Globus pallidus (tissue), 1 donor: ENCODE measurements around the gene CBX4.
"Not testable (repeated sequence)": the region's sequence is repeated elsewhere in the genome, so short reads cannot be mapped to it uniquely, and the experiment has no call there.

Experiments used
- DNase-seq: peaks from one replicate; pipeline ENCODE4 v3.0.0-alpha.2; 2015; ENCODE audit warnings: low spot score

The CBX4 gene

GRCh38 chr17:79859676-79860615 lies 20.7 kb upstream of the CBX4 start:
- no peak for DNase-seq

DNA sequence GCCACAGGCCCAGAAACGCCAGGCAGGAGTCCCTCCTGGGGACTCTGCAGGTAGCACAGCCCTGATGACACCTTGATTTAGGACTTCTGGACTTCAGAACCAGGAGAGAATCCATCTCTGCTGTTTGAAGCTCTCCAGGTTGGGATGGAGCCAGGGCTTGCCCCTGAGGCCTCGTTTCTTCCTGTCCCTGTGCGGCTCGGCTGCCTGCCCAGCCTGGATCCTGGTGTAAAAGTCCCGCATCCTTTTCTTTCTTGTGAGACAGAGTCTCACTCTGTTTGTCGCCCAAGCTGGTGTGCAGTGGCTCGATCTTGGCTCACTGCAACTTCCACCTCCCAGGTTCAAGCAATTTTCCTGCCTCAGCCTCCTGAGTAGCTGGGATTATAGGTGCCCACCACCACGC lies 17.9 kb upstream of the CBX4 start:
- DNase-seq: no peak

- DNase-seq: no peak
Observed at GRCh38 chr17:79855331-79856124, 16.3 kb upstream of the CBX4 start.

GRCh38 chr17:79854080-79855060 lies 15.1 kb upstream of the CBX4 start:
- DNase-seq: no peak

DNA sequence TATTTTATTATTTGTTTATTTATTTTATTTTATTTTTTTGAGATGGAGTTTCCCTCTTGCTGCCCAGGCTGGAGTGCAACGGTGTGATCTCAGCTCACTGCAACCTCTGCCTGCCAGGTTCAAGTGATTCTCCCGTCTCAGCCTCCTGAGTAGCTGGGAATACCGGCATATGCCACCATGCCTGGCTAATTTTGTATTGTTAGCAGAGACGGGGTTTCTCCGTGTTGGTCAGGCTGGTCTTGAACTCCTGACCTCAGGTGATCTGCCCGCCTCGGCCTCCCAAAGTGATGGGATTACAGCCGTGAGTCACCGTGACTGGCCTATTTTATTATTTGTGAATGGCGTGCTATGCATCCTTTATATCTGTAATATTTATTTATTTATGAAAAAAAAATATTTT lies 13.9 kb upstream of the CBX4 start:
- not testable (repeated sequence) for DNase-seq

DNA sequence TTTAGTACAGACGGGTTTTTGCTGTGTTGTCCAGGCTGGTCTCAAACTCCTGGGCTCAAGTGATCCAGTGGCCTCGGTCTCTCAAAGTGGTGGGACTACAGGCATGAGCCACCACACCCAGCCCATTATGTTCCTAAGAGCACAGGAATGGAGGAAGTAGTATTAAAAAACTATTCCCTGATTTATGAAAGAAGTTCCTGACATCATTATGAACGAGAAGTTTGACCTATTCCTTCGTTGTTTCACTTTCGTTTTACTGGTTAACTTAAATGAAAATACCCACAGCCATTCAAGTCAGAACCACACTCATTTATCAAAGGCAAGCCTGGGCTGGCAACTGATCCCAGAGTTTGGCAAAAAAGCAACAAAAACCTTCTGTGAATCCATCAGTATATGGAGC lies 13.5 kb upstream of the CBX4 start:
- no peak for DNase-seq

DNA sequence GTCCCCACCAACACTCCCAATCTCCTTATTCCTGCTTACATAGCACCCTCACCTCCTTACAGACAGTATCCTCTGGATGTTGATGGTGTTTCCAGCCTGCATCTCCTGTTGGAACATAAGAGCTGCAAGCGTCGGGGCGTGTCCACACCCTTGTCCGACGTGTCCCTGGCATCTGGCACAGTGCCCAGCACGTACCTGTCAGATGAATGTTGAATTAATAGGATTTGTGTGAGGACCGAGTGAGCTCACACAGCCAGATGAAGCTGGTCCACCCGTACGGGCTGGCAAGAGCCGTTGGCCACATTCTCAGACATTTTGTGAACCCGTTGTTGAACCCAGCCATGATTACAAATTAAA lies 12.2 kb upstream of the CBX4 start:
- DNase-seq: no peak

DNA sequence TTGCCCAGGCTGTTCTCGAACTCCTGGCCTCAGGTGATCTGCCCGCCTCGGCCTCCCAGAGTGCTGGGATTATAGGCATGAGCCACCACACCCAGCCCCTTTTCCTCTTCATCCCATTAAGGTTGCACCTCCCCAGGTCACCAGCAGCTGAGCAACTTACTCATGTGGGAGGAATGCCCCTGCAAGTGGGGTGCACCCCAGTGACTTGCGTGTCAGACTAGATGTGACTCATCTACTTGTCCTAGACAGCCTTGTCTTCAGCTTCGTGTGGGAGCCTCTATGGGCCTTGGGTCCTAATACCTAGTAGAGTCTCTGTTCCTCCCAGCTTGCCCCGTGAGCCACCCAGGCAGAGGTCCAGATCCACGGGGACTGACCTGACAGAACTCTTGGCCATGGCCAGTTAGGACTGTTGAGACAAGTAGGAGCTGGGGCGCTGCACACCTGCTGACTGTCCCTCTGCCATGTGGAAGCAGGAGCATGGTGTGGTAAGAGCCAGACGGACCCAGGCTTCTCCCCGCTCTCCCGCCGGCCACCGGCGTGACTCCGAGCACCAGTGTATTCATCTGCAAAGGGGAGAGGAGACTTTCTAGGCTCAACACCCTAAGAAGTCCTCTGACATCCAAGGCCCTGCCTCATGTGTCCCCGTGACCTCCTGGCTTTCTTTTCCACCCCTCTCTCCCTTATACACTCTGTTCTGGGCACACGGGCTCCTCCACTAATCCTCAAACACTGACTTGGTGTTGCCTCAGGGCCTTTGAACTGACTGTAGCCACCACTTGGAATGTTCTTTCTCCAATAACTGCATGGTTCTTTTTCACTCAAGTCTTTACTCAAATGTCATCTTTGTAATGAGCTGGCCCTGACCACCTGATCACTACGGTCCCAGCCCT lies 11.6 kb upstream of the CBX4 start:
- no peak for DNase-seq

DNA sequence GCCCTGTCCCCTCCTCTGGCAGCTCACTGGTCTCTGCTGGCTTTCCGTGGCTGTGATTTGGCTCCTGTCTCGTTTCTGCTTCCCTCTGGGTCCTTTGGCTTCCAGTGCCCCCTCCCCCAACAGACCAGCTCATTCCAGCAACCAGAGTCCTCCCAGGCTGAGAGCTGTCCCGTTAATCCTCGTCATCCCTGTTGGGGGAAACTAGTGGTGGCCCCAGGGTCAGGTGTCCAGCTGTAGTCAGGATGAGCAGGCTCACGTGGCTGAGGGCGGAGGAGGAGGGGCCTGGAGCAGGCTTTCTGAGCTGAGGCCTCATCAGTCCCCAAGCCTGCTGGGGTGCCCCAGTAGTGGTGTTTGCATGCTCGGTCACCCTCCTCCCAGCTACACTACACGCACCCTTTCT lies 10.7 kb upstream of the CBX4 start:
- DNase-seq: no peak

- no peak for DNase-seq
Observed at GRCh38 chr17:79848370-79848766, 9.1 kb upstream of the CBX4 start.

- no peak for DNase-seq
Observed at GRCh38 chr17:79847698-79848369, 8.6 kb upstream of the CBX4 start.

DNA sequence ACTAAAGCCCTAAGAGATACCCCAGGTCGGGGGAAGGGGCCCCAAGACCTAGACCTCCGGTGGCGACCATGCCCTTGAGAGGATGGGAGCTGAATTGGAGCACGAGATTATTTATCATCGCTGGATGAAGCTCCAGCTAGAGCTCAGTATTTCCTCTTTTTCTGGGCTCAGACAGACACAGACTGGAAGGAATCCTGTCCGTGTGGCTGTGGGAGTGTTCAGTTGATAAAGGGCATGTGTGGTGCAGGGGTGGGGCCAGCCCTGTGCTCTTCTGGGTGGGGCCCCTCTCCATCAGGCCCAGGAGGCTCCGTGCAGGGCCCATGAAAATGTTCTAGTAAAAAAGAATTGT lies 6.3 kb upstream of the CBX4 start:
- DNase-seq: no peak

DNA sequence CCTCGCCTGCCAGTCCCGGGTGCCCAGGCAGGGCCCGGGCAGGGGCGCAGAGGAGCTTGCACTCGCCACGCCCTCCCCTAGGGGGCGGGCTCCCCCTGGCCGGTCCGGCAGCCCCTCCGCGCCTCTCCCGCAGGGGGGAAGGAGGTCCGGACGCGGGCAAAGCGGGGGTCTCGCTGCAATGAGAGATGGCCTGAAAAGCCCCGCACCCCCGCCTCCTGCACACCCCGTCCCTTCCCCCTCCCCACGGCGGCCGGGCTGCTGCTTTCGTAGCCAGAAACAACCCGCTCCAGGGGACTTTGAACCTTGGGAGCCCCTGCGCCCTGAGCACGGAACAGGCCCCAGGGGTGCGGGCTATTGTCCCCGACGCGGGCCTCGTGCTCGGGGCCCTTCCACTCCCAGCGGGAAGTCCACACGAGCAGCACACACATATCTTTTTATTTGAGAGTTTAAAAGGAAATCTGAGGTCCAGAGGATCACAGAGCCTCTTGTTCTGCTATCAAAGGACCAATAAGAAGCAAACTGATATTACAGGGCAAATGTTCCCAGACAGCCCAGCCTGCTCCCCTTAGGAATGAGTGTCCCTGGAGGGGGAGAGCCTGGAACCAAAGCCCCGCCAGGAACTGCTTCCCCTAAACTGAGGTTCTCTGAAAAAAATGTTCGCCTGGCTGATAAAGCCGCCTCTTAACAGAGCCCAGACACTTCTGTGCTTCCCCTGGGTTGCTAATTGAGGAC lies 5.8 kb upstream of the CBX4 start:
- no peak for DNase-seq

- DNase-seq: peak; percentile 68
Observed at GRCh38 chr17:79843816-79844800, 4.9 kb upstream of the CBX4 start.

- no peak for DNase-seq
Observed at GRCh38 chr17:79843474-79843815, 4.2 kb upstream of the CBX4 start.

DNA sequence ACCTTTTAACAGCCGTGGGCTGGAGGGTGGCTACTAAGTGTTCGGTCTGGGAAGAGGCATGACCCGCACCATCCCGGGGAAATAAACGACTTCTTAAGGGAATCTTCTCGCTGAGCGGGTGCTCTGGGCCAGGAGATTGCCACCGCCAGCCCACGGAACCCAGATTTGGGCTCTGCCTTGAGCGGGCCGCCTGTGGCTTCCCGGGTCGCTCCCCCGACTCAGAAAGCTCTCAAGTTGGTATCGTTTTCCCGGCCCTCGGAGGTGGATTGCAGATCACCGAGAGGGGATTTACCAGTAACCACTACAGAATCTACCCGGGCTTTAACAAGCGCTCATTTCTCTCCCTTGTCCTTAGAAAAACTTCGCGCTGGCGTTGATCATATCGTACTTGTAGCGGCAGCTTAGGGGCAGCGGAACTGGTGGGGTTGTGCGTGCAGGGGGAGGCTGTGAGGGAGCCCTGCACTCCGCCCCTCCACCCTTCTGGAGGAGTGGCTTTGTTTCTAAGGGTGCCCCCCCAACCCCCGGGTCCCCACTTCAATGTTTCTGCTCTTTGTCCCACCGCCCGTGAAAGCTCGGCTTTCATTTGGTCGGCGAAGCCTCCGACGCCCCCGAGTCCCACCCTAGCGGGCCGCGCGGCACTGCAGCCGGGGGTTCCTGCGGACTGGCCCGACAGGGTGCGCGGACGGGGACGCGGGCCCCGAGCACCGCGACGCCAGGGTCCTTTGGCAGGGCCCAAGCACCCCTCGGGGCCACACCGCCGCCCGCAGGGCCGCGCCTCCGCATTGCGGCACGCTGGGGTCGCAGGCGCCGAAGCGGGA lies 3.6 kb upstream of the CBX4 start:
- no peak for DNase-seq

- DNase-seq: no peak
Observed at GRCh38 chr17:79842136-79842655, 3.0 kb upstream of the CBX4 start.
